WTC11 (cell line): ENCODE results near the gene LDB3.

Experiments
- ATF1 ChIP-seq: sonication (generic); formaldehyde crosslinking; IDR thresholded peaks from 2 replicates; pipeline ENCODE4 v1.8.1; 2023; ENCODE audit warnings: mild to moderate bottlenecking, moderate library complexity, missing genetic modification reagents
- ATF6 ChIP-seq: sonication (generic); formaldehyde crosslinking; IDR thresholded peaks from 2 replicates; pipeline ENCODE4 v1.8.1; 2023; ENCODE audit warnings: mild to moderate bottlenecking, missing genetic modification reagents
- FOXJ3 ChIP-seq: sonication (generic); formaldehyde crosslinking; IDR thresholded peaks from 2 replicates; pipeline ENCODE4 v1.9.0; 2021; ENCODE audit warnings: missing genetic modification reagents, mild to moderate bottlenecking, borderline replicate concordance
- FOXP4 ChIP-seq: sonication (generic); formaldehyde crosslinking; IDR thresholded peaks from 2 replicates; pipeline ENCODE4 v1.8.0; 2022; ENCODE audit warnings: mild to moderate bottlenecking, missing genetic modification reagents
- HMGA2 ChIP-seq: fragments of 250-450 bp; sonication (Bioruptor Pico); IDR thresholded peaks from 2 replicates; pipeline ENCODE4 v1.4.0; 2021; ENCODE audit warnings: mild to moderate bottlenecking, moderate library complexity
- ZNF138 ChIP-seq: sonication (generic); formaldehyde crosslinking; conservative IDR thresholded peaks from 2 replicates; pipeline ENCODE4 v1.8.1; 2022; ENCODE audit warnings: mild to moderate bottlenecking, moderate library complexity, missing genetic modification reagents
- TF ChIP-seq, protein P1 (sequence below): sonication (generic); formaldehyde crosslinking; IDR thresholded peaks from 2 replicates; pipeline ENCODE4 v1.8.0; 2022; ENCODE audit warnings: mild to moderate bottlenecking, missing genetic modification reagents
- TF ChIP-seq, protein P2 (sequence below): fragments of 200-600 bp; IDR thresholded peaks from 2 replicates; pipeline ENCODE4 v1.8.0; 2022; ENCODE audit warnings: antibody characterized with exemption

- TF ChIP-seq ATF6 (CRISPR knock-in tag) (no peak), ATF1 (CRISPR knock-in tag) (no peak), FOXP4 (CRISPR knock-in tag) (no peak), ZNF138 (CRISPR knock-in tag) (no peak), FOXJ3 (CRISPR knock-in tag) (no peak), HMGA2 (CRISPR knock-in tag) (no peak)
- TF ChIP-seq, protein P1, sequence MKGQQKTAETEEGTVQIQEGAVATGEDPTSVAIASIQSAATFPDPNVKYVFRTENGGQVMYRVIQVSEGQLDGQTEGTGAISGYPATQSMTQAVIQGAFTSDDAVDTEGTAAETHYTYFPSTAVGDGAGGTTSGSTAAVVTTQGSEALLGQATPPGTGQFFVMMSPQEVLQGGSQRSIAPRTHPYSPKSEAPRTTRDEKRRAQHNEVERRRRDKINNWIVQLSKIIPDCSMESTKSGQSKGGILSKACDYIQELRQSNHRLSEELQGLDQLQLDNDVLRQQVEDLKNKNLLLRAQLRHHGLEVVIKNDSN = no peak
- TF ChIP-seq, protein P2, sequence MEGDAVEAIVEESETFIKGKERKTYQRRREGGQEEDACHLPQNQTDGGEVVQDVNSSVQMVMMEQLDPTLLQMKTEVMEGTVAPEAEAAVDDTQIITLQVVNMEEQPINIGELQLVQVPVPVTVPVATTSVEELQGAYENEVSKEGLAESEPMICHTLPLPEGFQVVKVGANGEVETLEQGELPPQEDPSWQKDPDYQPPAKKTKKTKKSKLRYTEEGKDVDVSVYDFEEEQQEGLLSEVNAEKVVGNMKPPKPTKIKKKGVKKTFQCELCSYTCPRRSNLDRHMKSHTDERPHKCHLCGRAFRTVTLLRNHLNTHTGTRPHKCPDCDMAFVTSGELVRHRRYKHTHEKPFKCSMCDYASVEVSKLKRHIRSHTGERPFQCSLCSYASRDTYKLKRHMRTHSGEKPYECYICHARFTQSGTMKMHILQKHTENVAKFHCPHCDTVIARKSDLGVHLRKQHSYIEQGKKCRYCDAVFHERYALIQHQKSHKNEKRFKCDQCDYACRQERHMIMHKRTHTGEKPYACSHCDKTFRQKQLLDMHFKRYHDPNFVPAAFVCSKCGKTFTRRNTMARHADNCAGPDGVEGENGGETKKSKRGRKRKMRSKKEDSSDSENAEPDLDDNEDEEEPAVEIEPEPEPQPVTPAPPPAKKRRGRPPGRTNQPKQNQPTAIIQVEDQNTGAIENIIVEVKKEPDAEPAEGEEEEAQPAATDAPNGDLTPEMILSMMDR = no peak
Measured at GRCh38 chr10:86708068-86708782, 39.9 kb downstream of the LDB3 start.
